ELF-1 (cell line): ENCODE results near the gene NELL1.

Experiments
- DNase-seq: peaks from one replicate; pipeline ENCODE4 v3.0.0-alpha.2; 2016; ENCODE audit warnings: low read depth, low spot score

The NELL1 gene

DNA sequence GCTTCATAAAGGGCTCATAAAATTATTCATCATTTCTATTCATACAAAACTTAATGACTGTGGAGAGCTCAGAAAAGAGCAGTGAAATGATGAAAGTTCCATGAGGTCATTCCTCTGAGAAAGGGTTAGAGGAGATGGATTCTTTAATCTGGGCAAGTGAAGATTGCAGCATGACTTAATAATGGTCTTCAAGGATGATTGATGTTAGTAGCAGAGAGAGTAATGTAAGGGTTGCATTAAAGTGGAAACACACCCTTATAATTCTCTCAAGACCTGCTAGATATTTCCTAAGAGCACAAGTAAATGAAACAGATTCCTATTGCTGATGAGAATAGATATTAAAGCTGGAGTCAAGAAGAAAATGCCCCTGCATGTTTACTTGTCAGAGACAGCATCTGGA, 811.9 kb downstream of the NELL1 start:
- no peak for DNase-seq

DNA sequence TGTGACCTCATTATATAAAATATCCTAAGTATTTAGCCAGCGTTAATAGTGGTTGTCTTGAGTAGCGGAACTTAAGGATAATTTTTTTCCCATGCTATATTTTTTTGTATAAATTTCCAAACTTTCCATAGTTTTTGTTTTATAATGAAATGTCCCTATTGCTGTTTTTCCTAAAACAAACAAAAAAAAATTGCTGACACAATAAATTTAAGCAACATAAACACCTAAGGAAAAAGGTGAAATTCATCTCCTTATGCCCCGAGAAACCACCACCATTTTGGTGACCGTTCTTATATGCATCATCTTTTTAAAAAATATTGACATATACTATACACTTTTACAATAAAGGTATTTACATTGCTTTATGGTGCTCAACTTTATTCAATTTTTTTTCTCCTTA, 814.7 kb downstream of the NELL1 start:
- no peak for DNase-seq

DNA sequence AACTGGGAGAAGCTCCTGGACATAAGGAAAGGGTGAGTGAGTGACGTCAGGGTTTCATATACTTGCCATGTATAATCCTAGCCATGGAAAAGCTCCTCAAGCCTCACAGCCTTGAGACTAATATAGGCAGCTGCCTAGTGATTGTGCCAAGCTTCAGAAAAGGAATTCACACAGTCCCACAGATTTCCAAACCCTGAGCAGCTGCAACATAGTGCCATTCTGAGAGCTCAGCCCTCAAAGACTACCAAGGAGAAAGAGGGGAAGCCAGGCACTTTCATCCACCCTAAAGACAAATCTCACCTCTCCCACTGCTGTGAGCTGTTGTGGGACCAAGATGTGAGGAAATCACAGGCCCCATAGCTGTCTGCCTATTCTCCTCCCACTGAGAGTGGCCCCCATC, 815.6 kb downstream of the NELL1 start:
- DNase-seq = no peak

DNA sequence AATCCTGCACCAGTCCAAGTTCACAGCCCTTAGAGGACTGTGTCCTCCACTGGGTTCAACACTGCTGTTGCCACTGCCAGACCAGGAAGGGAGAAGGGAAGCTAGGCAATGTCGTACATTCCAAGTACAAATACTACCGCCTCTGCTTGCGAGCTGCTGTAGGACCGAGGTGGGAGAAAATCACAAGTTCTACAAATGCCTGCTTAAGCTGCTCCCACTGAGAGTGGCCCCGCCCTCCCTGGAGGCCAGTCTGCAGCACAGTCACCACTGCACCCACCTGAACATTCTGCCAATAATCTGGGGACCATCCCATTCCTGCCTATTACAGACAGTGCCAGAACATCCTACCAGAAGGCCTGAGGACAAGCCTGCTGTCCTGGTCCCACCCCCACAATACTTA, 816.0 kb downstream of the NELL1 start:
- no peak for DNase-seq

DNA sequence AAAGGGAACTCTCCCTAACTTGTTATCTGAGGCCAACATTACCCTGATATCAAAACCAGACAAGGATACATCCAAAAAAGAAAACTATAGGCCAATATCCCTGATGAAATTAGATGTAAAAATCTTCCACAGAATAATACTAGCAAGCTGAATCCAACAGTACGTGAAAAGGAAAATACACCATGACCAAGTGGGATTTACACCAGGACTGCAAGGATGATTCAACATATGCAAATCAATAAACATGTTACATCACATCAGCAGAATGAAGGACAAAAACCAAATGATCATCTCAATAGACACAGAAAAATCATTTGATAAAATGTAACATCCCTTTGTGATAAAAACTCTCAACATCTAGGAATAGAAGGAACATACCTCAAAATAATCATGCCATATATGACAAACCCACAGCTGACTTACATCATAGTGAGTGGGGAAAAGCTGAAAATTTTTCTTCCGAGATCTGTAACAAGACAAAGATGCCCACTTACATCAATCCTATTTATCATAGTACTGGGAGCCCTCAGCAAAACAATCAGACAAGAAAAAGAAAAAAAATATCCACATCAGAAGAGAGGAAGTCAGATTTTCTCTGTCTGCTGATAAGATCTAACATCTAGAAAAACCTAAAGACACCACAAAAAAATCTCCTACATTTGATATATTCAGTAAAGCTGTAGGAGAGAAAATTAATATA, 820.2 kb downstream of the NELL1 start:
- no peak for DNase-seq

DNA sequence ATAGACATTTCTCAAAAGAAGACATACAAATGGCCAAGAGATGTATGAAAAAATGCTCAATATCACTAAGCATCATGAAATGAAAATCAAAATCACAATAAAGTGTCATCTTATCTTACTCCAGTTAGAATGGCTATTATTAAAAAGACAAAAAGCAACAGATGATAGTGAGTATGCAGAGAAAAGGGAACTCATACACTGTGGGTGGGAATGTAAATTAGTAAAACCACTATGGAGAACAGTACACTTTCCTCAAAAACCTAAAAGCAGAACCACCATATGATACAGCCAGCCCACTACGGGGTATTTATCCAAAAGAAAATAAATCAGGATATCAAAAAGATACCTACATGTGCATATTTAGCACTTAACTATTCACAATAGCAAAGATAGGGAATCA, 823.5 kb downstream of the NELL1 start:
- no peak for DNase-seq

DNA sequence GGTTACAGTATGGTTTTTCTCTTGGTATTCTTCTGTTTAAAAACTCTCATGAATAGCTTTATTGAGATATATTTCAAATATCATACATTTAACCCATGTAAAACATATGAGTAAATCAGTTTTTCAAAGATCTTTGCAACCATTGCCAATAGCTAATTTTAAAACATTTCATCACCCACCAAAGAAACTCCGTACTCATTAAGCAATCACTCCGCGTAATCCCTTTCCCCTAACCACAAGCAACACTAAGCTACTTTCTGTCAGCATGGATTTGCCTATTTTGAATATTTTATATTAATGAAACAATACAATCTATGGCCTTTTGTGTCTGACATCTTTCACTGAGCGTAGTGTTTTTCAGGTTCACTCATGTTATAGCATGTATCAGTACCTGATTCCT, 825.6 kb downstream of the NELL1 start:
- no peak for DNase-seq

DNA sequence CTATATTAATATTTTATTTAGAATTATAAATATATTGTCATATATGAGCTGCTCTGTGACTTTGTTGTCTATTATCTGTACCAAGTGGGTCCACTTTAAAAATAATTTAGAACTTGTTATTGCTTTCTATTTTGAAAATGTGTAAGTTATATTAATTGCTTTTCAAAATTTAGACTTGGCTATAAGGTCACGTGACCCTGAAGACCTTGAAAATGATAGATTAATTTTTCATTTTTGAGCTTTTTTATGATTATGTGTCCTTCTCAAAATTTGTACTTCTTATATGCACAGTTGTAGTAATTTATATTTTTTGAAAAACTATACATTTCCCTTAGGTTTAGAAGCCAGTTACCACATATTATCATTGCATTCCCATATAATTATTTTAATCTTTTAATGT, 826.5 kb downstream of the NELL1 start:
- DNase-seq = no peak

DNA sequence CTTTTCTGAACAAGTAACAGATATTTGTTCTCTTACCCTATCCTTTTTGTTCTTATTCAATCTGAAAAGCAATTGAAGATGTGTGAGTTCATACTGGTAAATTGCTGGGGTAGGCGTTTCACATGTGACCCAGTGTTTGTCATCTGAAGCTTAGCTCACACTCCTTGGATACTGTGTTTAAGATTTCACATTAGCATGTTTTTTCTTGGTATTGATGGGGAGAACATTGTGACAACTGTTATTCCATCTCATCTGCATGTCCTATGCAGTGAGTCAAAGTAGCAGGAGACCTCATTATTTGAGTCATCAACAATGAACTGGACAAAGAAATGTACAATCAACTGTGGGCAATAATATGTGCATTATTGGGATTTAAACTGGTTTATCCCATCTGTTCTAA, 831.9 kb downstream of the NELL1 start:
- DNase-seq = no peak

DNA sequence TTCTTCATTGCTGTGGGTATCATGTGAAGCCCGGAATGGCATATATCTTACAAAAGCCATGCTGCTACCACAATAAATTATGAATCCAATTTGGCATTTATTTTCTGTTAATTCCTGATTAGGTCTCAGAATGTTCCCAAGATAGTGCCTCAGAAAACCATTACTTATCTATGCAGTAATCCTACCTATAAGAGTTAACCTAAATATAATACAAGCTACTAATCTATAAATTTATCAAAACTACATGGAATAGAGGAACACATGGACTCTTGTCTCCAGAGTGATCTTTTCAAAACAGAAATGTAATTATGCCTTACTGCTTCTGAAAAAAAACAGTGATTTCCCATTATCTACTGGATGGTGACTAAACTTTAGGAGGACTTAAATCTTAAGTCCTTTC, 835.7 kb downstream of the NELL1 start:
- DNase-seq = no peak

DNA sequence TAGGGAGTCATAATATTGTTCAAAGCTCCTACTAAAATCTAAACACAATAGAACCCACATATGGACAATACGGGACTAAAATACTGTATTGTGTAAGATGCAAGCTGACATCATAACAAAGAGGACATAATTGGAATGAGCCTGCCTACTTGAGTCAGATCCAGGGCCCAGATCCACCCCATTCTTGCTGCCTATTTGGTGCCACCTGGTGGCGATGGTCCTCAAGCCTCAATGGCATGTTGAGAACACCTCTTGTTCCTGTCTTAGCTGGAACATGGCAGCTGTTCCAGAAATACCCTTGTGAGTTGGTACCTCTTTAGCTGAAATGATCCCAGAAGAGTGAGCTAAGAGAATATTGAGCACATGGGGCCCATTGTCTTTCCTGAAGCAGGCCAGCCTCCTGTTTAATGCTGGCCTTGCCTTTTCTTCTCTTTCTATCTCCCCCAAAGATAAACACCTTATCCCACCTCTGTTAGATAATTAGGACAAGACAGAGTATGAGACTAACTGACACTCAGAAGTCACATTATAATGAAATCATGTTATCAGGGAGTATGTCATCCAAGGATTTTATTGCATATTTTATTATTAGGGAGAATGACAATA, 842.6 kb downstream of the NELL1 start:
- peak; percentile 76 for DNase-seq

DNA sequence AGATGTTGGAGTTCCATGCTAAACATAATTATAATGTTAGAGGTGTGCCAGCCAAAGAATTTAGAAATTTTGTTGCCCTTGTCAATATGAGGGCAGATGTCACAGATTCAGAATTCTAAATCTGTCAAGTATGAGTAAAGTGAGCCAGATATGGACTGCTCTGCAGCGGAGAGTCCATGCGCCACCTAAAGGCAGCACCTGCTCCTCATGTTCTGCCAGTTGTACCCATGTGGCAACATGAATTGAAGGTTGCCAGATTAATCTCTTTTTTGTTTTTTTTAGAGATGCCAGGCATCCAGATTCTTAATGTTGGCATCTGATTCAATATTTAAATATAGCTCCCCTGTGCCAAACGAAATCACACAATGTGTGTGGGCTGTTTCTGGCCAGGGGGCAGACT, 844.9 kb downstream of the NELL1 start:
- peak; percentile 1 for DNase-seq

DNA sequence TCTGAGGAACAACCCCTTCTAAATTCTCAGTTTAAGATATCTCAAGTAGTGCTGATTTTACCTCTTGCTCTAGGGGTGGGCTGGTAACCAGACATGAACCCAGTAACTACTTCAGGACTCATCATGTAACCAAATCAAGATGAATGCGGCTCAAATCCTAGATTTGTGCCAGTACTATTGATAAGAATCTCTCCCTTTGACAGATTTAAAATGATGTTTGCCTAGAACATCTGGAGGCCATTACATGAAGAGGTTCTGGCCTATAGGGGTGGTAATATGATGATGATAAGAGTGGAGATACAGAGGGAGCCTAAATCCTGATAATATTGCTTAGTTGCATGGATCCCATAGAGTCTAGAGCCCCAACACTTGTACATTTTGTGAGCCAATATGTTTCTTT, 850.9 kb downstream of the NELL1 start:
- no peak for DNase-seq

DNA sequence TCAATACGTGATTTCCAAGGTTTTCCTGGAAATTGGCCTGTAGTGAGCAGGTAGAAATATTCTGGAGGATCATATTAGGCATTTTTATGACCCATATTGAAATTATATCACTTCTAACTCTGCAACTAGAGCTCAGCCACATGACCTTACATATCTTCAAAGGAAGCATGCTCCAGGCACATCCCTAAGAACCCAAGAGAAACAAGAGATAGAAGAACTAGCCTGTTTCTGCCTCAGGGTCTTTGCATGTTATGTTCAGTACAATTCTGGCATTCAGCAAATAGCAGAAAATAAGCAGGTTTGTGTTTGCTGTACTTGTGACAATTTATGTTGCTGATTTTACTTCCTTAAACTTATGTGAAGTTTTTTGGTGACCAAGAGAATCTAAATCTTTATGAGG, 859.8 kb downstream of the NELL1 start:
- DNase-seq = no peak

DNA sequence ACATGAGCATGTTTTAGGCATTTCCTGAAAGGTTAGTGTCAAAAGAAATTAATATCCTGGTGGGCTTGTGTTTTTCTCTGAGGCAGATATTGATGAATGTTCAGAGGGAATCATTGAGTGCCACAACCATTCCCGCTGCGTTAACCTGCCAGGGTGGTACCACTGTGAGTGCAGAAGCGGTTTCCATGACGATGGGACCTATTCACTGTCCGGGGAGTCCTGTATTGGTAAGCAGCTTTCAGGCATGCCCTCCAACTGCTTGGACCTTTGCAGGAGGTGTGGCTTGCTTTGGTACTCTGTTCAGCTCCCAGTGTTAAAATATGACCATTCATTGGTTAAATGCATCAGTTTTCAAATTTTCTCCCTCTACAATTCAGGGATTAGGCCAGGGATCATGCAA, 864.9 kb downstream of the NELL1 start:
- no peak for DNase-seq

DNA sequence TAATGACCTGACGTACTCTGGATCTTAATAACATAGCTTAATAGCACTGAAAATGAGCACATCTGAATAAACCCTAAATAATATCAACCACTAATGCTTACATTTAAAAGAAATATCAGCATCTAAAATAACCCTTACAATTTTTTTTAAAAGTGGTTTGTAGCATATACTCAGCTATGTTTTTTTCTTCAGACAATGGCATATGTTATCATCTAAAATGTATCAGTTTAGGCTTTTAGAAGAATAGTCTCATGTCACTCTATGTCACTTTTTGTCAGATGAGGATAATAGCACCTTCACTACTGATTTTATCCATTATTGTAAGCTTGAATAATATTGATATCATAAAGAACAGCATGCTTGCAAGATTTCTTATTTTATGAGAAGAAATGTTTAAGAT, 868.6 kb downstream of the NELL1 start:
- no peak for DNase-seq

DNA sequence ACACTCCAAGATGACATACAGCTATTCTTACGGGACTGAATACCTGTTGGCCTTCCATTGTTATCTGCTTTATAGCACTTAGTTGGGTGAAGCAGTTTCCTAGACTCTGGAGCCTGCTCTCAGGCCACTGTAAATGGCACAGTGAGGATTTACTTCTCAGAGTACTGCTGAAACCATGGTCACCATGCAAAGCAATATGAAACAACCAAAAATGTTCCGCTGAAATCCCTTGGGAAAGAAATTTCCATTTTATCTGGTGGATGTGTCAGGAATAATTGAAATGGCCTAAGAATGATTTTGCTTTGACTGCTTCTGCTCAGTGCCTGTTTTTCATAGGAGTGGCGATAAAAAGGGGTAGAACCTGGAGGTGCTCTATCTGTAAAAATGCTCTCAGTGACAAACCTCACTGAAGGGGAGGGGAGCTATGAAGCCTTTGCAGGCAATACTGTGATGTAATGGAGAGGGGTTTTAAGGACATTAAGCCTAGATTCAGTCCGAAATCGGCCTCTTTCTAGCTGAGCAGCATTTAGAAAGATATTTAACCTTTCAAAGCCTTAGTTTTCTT, 871.9 kb downstream of the NELL1 start:
- DNase-seq = no peak

DNA sequence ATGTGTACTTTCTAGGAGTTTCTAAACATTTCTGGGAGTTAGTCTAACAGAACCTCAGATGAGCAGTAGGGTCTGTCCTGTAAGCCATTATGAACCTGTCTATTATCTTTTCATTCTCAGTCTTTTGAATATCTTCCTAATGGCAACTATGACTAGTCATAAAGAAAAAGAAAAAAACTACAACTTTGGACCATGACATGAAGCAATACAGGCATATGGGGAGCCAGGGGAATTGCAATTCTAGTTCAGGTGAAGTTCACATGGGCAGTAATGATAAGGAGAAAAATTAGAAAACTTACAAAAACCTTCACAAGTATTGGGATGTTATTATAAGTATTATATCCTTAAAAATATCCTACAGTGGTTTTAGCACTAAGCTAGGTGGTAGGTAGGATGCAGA, 874.5 kb downstream of the NELL1 start:
- no peak for DNase-seq

DNA sequence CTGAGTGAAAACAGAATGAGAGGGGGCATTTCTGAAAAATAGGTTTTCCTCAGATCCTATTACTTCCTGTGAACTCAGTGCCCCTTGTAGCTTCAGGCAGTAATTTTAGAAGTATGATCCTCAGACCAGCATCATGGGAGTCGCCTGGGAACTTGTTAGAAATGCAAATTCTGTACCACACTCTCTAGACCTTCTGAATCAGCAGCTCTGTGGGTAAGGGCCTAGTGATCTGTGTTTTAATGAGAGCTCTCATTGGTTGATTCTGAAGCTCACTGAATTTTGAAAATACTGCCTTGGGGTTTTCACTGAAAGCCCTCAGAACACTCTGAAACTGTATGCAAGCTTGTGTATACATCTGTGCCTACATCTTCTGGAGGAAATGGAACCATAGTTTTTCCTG, 876.3 kb downstream of the NELL1 start:
- DNase-seq = no peak

DNA sequence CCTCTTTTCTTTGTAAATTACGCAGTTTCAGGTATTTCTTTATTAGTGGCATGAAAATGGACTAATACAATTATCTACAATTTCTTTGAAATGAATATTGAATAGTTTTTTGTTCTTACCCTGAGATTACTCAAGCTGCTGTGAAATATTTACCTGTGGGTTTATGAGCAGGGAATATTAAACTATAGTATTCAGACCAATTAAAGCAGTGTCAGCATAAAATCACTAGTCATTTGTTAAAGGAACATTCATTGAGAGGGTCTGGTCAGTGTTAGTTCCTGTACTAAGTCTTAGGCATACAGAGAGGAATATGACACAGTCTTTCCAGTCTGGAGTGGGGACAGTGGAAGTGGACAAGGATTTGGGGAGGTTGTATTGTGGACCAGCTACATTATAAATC, 877.3 kb downstream of the NELL1 start:
- no peak for DNase-seq

DNA sequence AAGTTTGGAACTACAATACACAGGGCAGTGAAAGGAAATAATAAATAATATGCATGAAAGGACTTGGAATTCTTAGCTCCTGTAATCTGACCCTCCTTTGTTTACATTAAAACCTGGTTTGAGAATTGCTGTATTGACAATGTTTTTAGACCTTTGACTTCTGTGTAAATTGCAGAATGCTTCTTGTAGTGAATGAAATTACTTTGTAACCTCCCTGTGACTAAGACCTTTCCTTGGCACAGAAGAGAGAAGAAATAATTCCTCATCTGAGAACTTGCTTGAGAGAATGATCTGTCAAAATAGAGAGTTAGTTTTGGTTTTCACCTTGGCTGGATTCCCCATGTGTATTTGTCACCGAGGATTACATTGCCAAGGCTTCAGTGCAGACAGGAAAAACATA, 883.5 kb downstream of the NELL1 start:
- DNase-seq = no peak

DNA sequence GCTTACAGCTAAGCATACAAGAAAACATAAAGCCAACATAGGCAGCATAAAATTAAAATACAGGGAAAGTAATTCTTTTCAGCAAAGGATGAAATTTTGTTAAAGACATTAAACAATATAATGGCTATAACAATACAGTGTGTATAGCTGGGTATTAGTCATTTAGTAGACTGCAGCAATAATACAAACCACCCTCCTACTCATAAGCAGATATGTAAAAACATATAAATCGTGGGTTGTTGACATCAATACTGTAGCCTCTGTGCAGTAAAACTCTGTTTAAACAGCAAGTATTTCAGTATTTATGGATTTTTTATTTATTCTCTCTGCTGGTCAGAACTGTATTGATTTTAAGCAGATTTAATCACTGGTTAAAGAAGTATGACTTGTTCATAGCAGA, 884.4 kb downstream of the NELL1 start:
- DNase-seq = no peak

DNA sequence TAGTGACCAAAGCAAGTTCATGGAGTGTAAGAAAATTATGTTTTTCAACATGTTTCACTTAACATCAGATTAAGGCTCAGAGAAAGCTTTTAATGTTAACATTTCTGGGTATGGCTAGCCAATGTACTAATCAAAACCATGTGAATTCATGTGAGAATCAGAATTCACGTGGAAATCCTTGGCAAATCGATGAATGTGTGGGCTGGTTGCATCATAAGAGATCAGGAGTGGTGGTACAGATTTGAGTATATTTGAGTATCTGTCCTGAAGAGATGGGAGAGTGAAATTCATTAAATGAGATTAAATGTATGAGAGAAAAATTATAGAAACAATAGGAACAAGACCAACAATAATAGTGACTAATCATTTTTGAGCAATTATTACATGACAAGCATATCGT, 884.9 kb downstream of the NELL1 start:
- no peak for DNase-seq

DNA sequence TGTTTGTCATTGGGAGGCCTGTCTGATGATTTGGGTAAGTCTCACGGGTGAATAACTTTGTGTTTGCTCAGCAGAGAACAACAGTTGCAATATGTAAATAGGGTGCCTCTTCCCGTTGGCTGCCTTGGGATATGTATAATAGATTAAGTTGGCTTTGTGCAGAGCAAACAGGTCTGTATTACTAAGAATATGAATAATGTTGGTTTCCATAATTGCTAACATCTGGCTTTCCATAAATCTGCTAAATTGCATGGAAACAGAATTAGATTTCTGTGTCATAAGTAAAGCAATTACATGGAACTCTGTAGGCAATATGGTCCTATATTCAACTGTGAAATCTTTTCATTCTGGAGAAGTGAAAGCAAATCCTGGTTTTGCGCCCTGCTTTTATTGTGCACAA, 887.5 kb downstream of the NELL1 start:
- DNase-seq = no peak
